GM18505 (cell line): ENCODE results near the gene GRAPL.
"Not testable (repeated sequence)": the region's sequence is repeated elsewhere in the genome, so short reads cannot be mapped to it uniquely, and the experiment has no call there.

Experiments used
- ATAC-seq: cut with Tn5 transposase; IDR thresholded peaks from one replicate; pipeline ENCODE4 v1.9.1; 2021; ENCODE audit not compliant: unreplicated experiment

The GRAPL gene

DNA sequence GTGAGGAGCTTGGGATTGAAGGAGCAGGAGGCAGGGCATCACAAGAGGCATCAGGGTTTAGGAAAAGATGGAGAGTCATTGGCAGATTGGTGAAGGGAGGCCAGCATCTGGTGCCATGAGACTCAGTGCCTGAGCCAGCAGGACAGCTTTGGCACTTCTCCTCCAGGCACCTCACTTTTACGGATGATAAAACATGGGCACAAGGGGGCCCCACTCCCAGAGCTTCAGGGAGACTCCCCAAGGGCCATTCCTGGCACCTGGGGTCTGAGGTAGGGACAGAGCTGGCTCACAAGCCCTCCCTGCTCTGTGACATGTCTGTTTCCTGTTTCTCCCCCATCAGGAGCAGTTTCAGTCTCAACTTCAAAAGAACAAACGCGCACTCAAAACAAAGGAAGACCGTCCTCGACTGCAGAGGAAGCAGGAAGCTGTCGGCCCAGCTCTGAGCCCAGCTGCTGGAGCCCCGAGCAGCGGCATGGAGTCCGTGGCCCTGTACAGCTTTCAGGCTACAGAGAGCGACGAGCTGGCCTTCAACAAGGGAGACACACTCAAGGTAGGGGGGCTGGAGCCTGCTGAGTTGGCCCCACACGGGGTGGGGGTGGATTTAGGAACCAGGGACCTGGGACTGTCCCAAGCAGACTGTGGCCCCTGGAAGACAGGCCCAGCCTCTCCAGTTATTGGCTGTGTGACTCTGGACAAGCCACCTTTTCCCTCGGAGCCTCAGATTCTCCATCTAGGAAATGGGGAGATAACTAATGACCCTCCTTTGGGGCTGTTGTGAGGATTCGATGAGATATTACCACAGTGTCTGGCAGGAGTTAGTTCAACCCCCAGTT is at the start of gene GRAPL:
TSS of gene GRAPL (plus strand) at position 442 of the 833 bp plus-strand sequence. CDS start at position 473, 31 bp downstream.
- ATAC-seq = not testable (repeated sequence)

DNA sequence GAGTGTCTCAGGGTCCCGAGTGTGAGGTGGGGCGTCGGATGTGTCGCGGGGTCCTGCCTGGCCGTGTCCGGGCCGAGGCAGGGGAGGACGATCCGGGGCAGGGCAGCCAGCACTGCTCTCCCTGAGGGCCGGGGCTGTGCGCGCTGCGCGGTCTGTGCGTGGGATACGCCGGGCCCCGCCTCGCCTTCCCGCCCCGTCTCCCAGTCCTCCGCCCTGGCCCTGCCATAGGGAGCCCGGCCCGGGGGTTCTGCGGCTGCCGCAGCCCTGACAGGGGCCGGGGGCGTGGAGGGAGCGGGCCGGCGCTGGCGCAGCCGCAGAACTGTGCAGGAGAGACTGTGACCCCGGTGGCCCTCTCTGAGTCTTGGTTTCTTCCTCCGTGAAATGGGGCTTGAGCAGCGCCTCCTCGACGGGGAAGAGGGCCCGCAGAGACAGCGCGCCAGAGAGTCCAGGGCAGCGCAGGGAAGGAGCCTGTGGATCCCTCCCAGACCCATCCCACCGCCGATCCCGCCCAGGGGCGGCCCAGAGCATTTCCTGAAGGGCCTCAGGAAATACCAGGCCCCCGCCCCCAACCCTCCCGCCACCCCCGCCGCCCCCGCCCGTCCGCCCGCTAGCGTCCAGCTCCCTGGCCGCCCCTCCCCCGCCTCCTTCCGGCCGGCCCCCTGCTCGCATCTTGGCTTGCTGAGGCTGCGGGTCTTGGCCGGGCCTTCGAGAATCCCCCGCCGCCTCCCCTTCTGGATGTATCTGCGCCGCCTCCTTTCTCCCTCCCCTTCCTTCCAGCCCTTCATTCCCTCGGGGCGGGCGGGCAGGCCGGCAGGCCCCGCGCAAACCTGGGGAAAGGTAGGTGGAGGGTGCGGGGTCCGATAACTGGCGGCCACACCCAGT is 38.3 kb upstream of the GRAPL start:
- not testable (repeated sequence) for ATAC-seq

DNA sequence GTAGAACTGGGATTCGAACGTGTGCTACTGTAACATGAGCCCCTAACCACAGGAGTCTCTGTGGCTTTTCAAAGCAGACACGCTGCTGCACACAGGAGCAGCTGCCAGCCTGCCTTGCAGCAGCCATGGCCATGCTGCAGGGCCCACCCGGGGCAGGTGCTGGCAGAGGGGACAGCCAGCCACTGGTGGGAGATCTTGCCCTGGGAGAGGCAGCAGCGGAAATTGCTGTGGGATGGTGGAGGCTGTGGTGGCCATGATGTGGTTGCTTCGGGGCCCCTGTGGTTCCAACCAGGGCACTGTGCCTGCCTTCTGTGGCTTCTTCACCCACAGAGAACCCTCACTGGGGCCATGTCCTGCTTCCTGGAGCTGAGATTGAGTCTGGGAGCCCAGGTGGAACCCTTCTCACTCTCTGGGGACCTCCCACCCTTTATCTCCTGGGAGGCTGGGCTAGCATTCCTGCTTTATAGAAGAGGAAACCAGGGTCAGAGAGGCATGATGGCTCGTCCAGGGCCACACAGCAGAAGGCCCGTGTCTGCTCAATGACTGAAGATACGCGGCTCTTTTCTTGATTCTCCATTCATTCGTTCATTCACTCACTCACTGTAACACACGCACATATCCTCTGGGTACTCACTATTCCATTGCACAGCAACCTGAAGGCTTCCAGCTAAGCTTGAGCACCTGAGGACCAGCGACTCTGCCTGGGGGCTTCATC is 37.2 kb upstream of the GRAPL start:
- ATAC-seq = peak; percentile 37

DNA sequence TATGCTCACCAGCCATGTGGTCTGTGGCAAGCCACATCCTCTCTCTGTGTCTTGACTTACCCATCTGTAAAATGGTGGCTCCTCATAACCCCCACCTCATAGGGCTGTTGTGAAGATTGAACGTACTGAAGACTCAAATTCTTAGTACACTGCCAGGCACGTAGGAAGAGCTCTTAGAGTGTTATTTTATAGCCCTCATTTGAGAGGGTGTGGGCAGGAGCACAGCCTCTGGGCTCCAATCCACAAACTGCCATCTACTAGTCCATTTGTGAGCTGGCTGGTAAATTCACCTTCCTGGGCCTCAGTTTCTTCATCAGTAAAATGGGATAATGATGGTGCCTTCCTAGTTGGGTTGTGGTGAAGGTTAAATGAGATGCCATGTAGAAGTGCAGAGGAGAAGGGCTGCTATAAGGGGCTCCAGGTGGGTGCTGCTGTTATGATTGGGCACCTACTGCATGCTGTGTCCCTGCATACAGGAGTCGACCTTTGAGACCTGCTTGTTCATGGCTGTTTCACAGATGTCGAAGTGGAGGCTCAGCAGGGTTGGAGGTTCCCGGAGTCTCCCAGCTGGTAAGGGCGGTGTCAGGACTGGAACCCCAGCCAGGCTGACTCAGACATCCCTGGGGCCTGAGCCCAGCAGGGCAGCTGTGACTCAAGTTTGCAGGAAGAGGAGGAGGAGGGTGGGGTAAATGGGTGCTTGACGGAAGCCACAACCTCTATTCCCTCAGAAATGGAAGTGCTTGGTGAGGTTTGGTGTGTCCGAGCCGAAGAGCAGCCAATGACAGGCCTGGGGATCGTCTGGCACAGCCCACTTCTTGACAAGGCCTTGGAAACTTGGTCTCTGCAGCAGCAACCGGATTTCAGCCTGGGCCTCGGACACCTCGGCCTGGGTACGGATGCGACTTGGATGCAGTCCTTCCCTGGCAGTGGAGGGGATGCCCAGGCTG is 34.4 kb upstream of the GRAPL start:
- ATAC-seq = not testable (repeated sequence)

DNA sequence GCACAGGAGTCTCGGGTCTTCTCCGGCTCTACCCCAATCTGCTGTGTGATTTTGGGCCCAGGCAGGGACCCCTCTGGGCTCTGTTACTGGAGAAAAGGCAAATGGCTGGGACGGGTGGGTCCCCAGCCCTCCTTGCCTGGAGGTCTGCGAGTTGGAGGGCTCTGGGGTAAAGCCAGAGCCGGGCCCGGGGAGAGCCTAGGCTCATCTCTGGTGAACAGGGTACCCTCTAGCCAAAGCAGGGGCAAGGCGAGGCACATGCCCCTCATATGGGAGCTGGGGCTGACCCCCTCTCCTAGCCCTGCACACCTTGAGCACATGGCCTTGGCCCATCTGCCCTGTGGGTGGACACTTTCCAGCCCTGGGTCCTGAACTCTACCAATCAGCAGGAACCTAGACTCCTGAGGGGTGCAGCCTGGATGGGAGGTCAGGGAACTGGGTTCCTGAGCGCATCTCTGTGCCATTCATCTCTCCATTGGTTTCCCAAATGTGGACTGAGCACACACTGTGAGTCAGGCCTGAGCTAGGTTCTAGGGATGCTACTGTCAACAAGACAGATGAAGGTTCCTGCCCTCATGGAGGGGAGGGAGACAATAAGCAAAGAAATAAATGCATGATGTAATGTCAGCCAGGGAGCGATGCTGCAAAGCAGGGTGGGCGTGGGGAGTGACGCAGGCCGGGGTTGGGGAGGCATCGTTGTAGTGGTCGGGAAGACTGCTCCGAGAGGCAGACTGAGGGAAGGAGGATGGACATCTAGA is 33.5 kb upstream of the GRAPL start:
- not testable (repeated sequence) for ATAC-seq

DNA sequence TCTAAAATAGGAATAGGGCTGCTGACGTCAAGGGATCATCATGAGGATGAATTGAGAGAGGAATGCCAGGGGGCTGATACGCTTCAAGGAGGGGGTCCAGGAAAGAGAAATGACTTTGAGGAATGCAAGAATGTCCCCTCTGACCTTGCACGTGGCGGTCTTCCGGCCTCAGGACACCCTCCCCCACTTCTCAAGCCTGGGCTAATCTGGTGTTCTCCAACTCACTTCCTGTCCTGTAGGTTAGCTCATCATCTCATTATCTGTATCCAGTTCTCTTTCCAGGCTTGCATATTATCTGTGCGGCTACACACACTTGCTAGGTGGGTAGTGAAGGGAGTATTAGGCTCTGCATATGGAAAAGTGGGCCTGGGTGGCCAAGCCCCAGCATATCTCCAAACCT is 18.9 kb upstream of the GRAPL start:
- not testable (repeated sequence) for ATAC-seq

DNA sequence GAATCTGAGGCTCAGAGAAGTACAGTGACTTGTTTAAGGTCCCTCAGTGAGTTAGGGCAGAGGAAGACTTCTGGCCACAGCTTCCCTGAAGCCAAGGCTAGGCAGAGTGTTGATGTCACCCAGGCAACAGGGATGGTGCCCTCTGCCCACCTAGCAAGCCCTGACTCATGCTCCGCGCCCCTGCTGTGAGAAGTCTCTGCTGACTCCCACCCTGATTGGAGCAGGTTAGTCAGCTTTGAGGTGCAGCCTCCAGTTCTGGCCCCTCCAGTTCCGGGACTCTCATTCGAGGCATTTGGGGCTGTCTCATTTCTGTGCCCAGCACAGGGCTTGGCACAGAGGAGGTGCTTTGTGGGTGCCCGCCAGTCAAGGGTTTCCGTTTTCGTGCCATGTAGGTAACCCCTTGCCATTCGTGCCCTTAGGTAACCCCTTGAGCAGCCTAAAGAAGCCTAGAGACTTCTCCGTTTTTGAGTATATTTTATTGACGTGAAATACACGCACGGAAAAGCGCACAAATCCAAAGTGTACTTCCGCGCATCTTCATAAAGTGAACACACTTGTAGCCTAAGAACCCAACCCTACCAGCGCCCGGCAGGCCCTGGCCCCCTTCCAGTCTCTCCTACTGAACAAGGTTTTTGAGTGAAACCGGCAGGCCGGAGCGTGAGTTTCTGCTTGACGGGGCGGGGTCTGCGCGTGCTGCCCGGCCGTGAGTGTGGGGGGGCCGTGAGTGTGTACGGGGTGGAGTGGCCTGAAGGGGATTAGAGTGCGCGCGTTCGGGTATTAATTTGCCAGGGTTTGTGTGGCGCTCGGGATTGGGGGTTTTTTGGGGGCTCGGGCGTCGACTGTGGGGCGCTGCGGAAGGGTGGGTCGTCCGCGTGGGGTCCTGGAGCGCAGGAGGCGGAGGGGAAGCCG is 16.9 kb upstream of the GRAPL start:
- ATAC-seq = peak; percentile 28

DNA sequence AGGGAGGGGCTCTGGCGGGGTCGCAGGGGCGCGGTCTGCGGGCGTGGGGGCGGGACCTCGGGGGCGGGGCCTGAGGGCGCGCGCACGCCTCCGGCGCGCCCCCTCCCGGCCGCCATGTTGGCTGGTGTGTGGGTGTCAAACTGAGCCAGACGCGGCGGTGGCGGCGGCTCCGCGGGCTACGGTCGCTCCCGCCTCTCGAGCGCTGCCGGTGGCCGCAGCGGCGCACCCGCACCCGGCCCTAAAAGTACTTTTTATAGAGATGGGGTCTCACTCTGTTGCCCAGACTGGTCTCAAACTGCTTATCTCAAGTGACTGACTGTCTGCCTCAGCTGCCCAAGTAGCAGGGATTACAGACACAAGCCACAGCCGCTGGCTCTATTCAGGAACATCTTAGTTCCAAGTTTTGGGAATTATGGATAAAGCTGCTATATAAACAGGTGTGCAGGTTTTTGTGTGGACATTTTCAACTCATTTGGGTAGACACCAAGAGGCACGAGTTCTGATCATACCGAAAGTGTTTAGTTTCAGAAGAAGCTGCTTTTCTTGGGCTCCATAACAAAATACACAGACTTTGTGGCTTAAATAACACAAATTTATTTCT is 16.2 kb upstream of the GRAPL start:
- peak; percentile 78 for ATAC-seq

DNA sequence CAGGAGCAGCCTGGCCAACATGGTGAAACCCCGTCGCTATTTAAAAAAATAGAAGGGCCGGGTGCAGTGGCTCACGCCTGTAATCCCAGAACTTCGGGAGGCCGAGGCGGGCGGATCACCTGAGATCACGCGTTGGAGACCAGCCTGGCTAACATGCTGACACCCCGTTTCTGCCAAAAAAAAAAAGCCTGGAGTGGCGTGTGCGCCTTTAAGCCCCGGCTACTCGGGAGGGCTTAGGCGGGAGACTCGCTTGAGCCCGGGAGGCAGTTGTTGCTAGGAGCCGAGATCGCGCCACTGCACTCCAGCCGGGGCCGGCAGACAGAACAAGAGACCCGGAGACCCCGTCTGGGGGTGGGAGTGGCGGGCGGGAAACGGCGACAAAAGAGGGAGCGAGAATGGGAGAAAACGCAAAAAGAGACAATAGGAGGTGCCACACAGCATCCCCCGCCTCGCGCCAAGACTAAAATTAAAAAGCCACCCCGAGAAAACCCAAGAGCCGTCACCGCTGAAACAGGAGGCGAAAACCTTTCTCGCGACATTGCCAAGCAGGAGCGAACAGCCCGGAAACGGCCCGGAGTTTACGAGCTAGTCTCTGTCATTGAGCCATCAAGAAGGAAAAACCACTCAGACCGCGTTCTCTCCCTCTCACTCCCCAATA is 15.5 kb upstream of the GRAPL start:
- not testable (repeated sequence) for ATAC-seq

DNA sequence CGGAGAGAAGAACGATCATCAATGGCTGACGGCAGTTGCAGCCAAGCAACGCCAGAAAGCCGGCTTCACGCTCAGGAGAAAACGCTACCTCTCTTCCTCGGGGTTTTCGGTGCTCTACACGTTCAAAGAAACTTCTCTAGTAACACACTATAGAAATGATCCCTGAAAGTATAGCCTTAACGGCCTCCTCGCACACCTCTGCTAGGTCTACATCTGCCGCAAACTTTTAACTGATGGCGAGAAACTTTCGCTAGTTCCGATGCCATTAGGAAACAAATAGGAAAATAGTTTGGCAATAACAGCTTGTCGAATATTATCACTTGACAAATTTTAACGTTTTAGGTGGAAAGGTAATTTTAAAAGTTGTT is 14.9 kb upstream of the GRAPL start:
- ATAC-seq = not testable (repeated sequence)

DNA sequence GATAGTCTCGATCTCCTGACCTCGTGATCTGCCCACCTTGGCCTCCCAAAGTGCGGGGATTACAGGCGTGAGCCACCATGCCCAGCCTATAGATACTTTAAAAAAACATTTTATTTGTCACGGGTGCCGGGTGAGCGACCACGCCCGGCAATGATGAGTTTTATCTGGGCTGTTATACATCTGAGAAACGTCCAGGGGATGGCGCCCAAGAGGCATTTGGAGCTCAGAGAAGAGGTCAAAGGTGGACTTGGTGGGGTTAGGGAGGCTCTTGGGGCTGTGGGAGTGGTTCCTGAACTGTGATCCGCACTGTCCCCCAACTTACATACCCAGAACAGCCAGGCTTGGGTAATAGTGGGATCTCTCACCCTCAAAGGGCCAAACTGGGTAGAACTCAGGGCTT is 8.7 kb upstream of the GRAPL start:
- peak; percentile 61 for ATAC-seq

DNA sequence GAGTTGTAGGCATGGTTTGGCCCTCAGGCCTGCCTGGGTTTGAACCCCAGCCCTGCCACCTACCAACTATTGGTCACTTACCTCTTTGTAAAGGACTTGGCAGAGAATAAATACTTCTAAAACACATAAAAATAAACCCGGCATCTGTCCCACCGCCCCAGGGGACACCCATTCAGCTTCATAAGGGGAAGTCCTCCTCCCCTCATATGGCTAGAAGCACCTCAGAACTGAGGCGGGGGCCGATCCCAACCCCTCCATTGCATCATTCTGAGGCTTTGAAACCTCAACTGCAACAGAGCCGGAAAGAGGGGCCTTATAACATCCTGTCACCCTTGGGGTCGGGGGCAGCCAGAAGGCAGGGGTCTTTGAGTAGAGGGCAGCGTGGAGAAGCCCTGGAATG is 2.1 kb upstream of the GRAPL start:
- ATAC-seq = not testable (repeated sequence)

DNA sequence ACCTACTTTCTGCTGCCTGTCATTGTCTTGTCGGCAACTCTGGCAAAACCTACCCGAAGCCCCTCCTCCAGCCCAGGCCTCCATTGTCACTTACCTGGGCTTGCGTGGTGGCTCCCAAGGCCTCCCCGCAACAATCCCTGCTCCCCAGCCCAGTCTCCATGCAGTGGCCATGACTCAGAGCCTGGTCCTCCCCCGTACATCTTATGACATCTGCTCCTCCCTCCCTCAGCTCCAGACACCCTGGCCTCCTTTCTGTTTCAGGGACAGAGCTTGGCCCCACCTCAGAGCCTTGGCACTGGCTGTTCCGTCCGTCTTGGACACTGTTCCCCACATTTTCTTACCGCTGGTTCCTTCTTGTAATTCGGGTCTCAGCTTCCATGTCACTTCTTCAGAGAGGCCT is 2.1 kb downstream of the GRAPL start:
- ATAC-seq = not testable (repeated sequence)

DNA sequence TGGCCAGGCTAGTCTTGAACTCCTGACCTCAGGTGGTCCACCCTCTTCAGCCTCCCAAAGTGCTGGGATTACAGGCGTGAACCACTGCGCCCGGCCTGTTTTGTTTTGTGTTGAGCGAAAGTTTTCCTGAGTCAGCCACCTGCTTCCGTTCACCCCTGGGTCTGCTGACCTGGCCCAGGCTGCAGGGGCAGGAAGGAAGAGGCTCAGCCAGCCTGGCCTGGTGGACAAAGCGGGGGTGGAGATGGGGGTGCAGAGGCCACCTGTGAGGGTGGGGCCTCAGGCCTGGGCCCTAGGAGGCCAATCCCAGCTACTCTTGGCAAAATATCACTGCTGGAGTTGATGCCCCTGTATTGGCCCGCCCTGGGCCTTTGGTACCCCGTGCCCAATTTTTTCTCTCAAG is 3.7 kb downstream of the GRAPL start:
- ATAC-seq = not testable (repeated sequence)

DNA sequence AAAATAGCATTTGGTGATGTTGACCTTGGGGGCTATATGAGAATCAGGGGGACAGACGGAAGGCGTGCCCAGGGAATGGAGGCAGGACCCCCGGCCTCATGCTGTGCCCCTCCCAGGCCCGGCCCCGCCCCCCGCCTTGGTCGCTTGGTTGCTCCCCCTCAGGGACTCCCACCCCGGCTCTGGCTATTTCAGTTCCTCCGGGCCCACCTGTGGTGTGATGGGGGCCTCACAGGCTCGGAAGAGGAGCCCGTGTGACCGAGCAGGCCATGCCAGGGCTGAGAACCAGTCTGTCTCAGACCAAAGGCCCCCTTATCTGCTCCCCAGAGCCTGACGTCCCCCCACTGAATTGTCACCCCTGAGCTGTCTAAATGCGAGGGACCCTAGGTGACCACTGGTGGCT is 4.4 kb downstream of the GRAPL start:
- ATAC-seq = not testable (repeated sequence)

DNA sequence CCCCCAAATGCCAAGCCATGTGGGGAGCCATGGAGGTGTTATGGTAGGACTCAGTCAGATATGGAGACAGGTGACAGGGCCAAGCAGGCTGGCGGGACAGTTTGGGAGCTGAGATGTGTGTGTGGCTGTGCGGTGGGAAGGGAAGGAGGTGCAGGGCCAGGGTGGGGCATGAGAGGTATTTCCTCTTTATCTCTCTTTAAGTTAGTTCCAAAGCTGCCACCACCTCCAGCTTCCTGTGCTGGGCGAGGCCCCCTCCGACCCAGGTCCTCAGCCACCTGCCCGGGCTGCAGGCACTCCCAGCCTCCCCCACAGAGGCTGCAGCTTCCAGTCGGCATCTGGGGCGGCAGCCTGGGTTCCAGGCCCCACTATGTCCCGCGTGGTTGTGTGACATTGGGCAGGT is 6.4 kb downstream of the GRAPL start:
- not testable (repeated sequence) for ATAC-seq

DNA sequence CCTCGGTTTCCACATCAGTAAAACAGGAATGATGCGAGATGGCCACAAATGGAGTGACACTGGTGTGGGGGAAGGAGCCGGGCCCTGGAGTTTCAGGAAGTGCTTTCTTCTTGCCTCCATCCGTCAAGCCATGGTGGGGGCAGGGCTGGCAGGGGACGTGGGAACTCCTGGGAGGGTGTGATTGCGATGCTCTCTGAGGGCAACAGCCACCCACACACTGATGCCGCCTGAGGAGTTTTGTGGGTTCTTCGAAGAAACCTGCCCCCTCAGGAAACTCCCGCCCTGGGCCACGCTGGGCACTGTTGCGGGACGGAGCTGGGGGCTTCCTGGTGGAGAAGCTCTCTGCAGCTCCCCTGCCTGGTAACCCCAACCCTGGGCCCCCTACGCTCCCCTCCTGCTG is 8.0 kb downstream of the GRAPL start:
- not testable (repeated sequence) for ATAC-seq
